ENCODE measurements around the gene OR10V1. TPM values are rescaled to one million over a fixed set of nuclear protein-coding genes. Genes with fewer than 3 reads are reported as not detected.

Gene OR10V1
- total RNA-seq, 5 donors from 2014 or later (not counting 1 experiment from before 2014, with no cell fraction given): not detected

- H3K36me3 Mint-ChIP-seq: no peaks in the 10 kb centered on the region
- ATAC-seq (replicated peaks in 1 of 4) (no peak), DNase-seq (no peak)
- Histone ChIP-seq H3K27ac (ENCODE audit: low read length) (no peak overlapping the region), H3K9me3 (no peaks in the 10 kb centered on the region), H3K4me3 (ENCODE audit: control insufficient read depth in 1 of 2, extremely low read depth in 1 of 2, low read length in 1 of 2) (no peak overlapping the region), H3K27me3 (replicated peaks in 1 of 2; ENCODE audit: control insufficient read depth in 2 of 2, extremely low read depth in 1 of 2, insufficient read depth in 2 of 2, low read length in 1 of 2) (peaks cover 0 to 11% of the 10 kb centered on the region in 2 experiments), H3K4me1 (ENCODE audit: control insufficient read depth in 1 of 2, extremely low read depth in 1 of 2, insufficient read depth in 2 of 2, low read length in 2 of 2) (no peaks in the 10 kb centered on the region), H3K36me3 (ENCODE audit: control insufficient read depth in 2 of 2, extremely low read depth in 1 of 2, insufficient read depth in 1 of 2, low read length in 1 of 2) (no peaks in the 10 kb centered on the region)
- no CpG with 5 or more reads among the region's 2 CpGs for WGBS (ENCODE audit: insufficient coverage)
- H3K27me3 Mint-ChIP-seq: peaks cover 9 to 19% of the 10 kb centered on the region in 2 donors
- ChIA-PET CTCF (no interaction called here), POLR2A (no interaction called here)
- H3K9me3 Mint-ChIP-seq: no peaks in the 10 kb centered on the region
- no peaks in the 10 kb centered on the region for H3K4me1 Mint-ChIP-seq
- H3K27ac Mint-ChIP-seq: no peak overlapping the region
- H3K4me3 Mint-ChIP-seq: no peak overlapping the region
Observed at GRCh38 chr11:59678118-59678812, 35.4 kb downstream of the OR10V1 start.

GRCh38 chr11:59676205-59676604, 37.4 kb downstream of the OR10V1 start:
- Histone ChIP-seq H3K27me3 (replicated peaks in 1 of 2; ENCODE audit: control insufficient read depth in 2 of 2, extremely low read depth in 1 of 2, insufficient read depth in 2 of 2, low read length in 1 of 2) (peaks cover 0 to 11% of the 10 kb centered on the region in 2 experiments), H3K4me3 (ENCODE audit: control insufficient read depth in 1 of 2, extremely low read depth in 1 of 2, low read length in 1 of 2) (no peak overlapping the region), H3K9me3 (no peaks in the 10 kb centered on the region), H3K4me1 (ENCODE audit: control insufficient read depth in 1 of 2, extremely low read depth in 1 of 2, insufficient read depth in 2 of 2, low read length in 2 of 2) (no peaks in the 10 kb centered on the region), H3K27ac (ENCODE audit: low read length) (no peak overlapping the region), H3K36me3 (ENCODE audit: control insufficient read depth in 2 of 2, extremely low read depth in 1 of 2, insufficient read depth in 1 of 2, low read length in 1 of 2) (no peaks in the 10 kb centered on the region)
- no peak overlapping the region for H3K4me3 Mint-ChIP-seq
- ChIA-PET POLR2A (no interaction called here), CTCF (interaction anchor here (0.6 to 2.0 kb wide), 3 partner anchors 36 to 60 kb away, joined by 4 to 6 read pairs (median 5); partner anchors contain the start of gene OSBP (in 1 of the 2))
- ATAC-seq (replicated peaks in 1 of 4): no peak
- H3K36me3 Mint-ChIP-seq: no peaks in the 10 kb centered on the region
- no peaks in the 10 kb centered on the region for H3K9me3 Mint-ChIP-seq
- no peak for DNase-seq
- 68% methylated on average over 5 of the region's 8 CpGs for WGBS (ENCODE audit: insufficient coverage)
- H3K4me1 Mint-ChIP-seq: no peaks in the 10 kb centered on the region
- H3K27ac Mint-ChIP-seq: no peak overlapping the region
- peaks cover 0 to 6% of the 10 kb centered on the region in 2 donors for H3K27me3 Mint-ChIP-seq

- H3K9me3 Mint-ChIP-seq: no peaks in the 10 kb centered on the region
- ATAC-seq (replicated peaks in 1 of 4) (no peak), DNase-seq (no peak)
- Histone ChIP-seq H3K4me3 (ENCODE audit: control insufficient read depth in 1 of 2, extremely low read depth in 1 of 2, low read length in 1 of 2) (no peak overlapping the region), H3K9me3 (no peaks in the 10 kb centered on the region), H3K27ac (ENCODE audit: low read length) (no peak overlapping the region), H3K4me1 (ENCODE audit: control insufficient read depth in 1 of 2, extremely low read depth in 1 of 2, insufficient read depth in 2 of 2, low read length in 2 of 2) (peaks cover 8 to 9% of the 10 kb centered on the region in 2 experiments), H3K27me3 (replicated peaks in 1 of 2; ENCODE audit: control insufficient read depth in 2 of 2, extremely low read depth in 1 of 2, insufficient read depth in 2 of 2, low read length in 1 of 2) (peaks cover 0 to 3% of the 10 kb centered on the region in 2 experiments), H3K36me3 (ENCODE audit: control insufficient read depth in 2 of 2, extremely low read depth in 1 of 2, insufficient read depth in 1 of 2, low read length in 1 of 2) (no peaks in the 10 kb centered on the region)
- peaks cover 0 to 1% of the 10 kb centered on the region in 2 donors for H3K27me3 Mint-ChIP-seq
- no peak overlapping the region for H3K27ac Mint-ChIP-seq
- peaks cover 8 to 10% (median 9%) of the 10 kb centered on the region in 3 donors for H3K4me1 Mint-ChIP-seq
- no peaks in the 10 kb centered on the region for H3K36me3 Mint-ChIP-seq
- no CpG with 5 or more reads among the region's 2 CpGs for WGBS (ENCODE audit: insufficient coverage)
- POLR2A ChIA-PET: no interaction called here
- CTCF ChIA-PET: no interaction called here
- no peak overlapping the region for H3K4me3 Mint-ChIP-seq
Observed at GRCh38 chr11:59674291-59674690, 39.4 kb downstream of the OR10V1 start.

GRCh38 chr11:59673291-59673690, 40.4 kb downstream of the OR10V1 start:
- Mint-ChIP-seq H3K4me3 (no peak overlapping the region), H3K27ac (no peak overlapping the region), H3K9me3 (no peaks in the 10 kb centered on the region), H3K27me3 (no peaks in the 10 kb centered on the region), H3K4me1 (peaks cover 10 to 13% (median 11%) of the 10 kb centered on the region in 3 donors), H3K36me3 (no peaks in the 10 kb centered on the region)
- no peaks in the 10 kb centered on the region for H3K36me3 ChIP-seq (ENCODE audit: control insufficient read depth in 2 of 2, extremely low read depth in 1 of 2, insufficient read depth in 1 of 2, low read length in 1 of 2)
- H3K4me3 ChIP-seq (ENCODE audit: control insufficient read depth in 1 of 2, extremely low read depth in 1 of 2, low read length in 1 of 2): no peak overlapping the region
- no peak for DNase-seq
- peaks cover 0 to 3% of the 10 kb centered on the region in 2 experiments for H3K27me3 ChIP-seq (replicated peaks in 1 of 2; ENCODE audit: control insufficient read depth in 2 of 2, extremely low read depth in 1 of 2, insufficient read depth in 2 of 2, low read length in 1 of 2)
- no CpG with 5 or more reads among the region's 2 CpGs for WGBS (ENCODE audit: insufficient coverage)
- no peak overlapping the region for H3K27ac ChIP-seq (ENCODE audit: low read length)
- ChIA-PET POLR2A (no interaction called here), CTCF (interaction anchor here (0.6 kb wide), 2 partner anchors 17 to 131 kb away, joined by 5 to 9 read pairs; no protein-coding TSS in a partner anchor)
- H3K4me1 ChIP-seq (ENCODE audit: control insufficient read depth in 1 of 2, extremely low read depth in 1 of 2, insufficient read depth in 2 of 2, low read length in 2 of 2): peaks cover 8 to 12% of the 10 kb centered on the region in 2 experiments
- ATAC-seq (replicated peaks in 1 of 4): no peak
- H3K9me3 ChIP-seq: no peaks in the 10 kb centered on the region

GRCh38 chr11:59671471-59671870, 42.2 kb downstream of the OR10V1 start:
- CTCF ChIA-PET: interaction anchor here (0.8 to 1.1 kb wide), 3 partner anchors 56 to 87 kb away, joined by 3 to 4 read pairs (median 3); partner anchors contain the start of gene OSBP (in 1 of the 2)
- H3K27me3 ChIP-seq (replicated peaks in 1 of 2; ENCODE audit: control insufficient read depth in 2 of 2, extremely low read depth in 1 of 2, insufficient read depth in 2 of 2, low read length in 1 of 2): peaks cover 0 to 3% of the 10 kb centered on the region in 2 experiments
- 95% methylated on average over 4 of the region's 11 CpGs for WGBS (ENCODE audit: insufficient coverage)
- Mint-ChIP-seq H3K27me3 (no peaks in the 10 kb centered on the region), H3K36me3 (peaks cover 10% of the 10 kb centered on the region), H3K9me3 (no peaks in the 10 kb centered on the region), H3K4me1 (peaks cover 28 to 30% (median 29%) of the 10 kb centered on the region in 3 donors), H3K4me3 (no peak overlapping the region), H3K27ac (no peak overlapping the region)
- peaks cover 0 to 4% of the 10 kb centered on the region in 2 donors for H3K36me3 ChIP-seq (ENCODE audit: control insufficient read depth in 2 of 2, extremely low read depth in 1 of 2, insufficient read depth in 1 of 2, low read length in 1 of 2)
- H3K4me1 ChIP-seq (ENCODE audit: control insufficient read depth in 1 of 2, extremely low read depth in 1 of 2, insufficient read depth in 2 of 2, low read length in 2 of 2): peaks cover 17 to 20% of the 10 kb centered on the region in 2 experiments
- no peaks in the 10 kb centered on the region for H3K9me3 ChIP-seq
- H3K27ac ChIP-seq (ENCODE audit: low read length): no peak overlapping the region
- H3K4me3 ChIP-seq (ENCODE audit: control insufficient read depth in 1 of 2, extremely low read depth in 1 of 2, low read length in 1 of 2): no peak overlapping the region
- DNase-seq (no peak), ATAC-seq (replicated peaks in 1 of 4) (no peak)
- POLR2A ChIA-PET: no interaction called here

GRCh38 chr11:59669611-59670009, 44.0 kb downstream of the OR10V1 start:
- Histone ChIP-seq H3K4me3 (ENCODE audit: control insufficient read depth in 1 of 2, extremely low read depth in 1 of 2, low read length in 1 of 2) (peak overlapping the region; percentile 85 to 96), H3K27me3 (replicated peaks in 1 of 2; ENCODE audit: control insufficient read depth in 2 of 2, extremely low read depth in 1 of 2, insufficient read depth in 2 of 2, low read length in 1 of 2) (no peaks in the 10 kb centered on the region), H3K4me1 (ENCODE audit: control insufficient read depth in 1 of 2, extremely low read depth in 1 of 2, insufficient read depth in 2 of 2, low read length in 2 of 2) (peaks cover 17 to 20% of the 10 kb centered on the region in 2 experiments), H3K27ac (ENCODE audit: low read length) (peak overlapping the region; percentile 96), H3K36me3 (ENCODE audit: control insufficient read depth in 2 of 2, extremely low read depth in 1 of 2, insufficient read depth in 1 of 2, low read length in 1 of 2) (peaks cover 0 to 21% of the 10 kb centered on the region in 2 donors), H3K9me3 (no peaks in the 10 kb centered on the region)
- H3K9me3 Mint-ChIP-seq: no peaks in the 10 kb centered on the region
- H3K27me3 Mint-ChIP-seq: no peaks in the 10 kb centered on the region
- ChIA-PET CTCF (interaction anchor here (0.6 to 2.0 kb wide), 11 partner anchors 10 to 1978 kb away, joined by 3 to 35 read pairs (median 6); partner anchors contain the start of genes MRPL16 (in 1 of the 2) and OSBP (in 1 of the 2)), POLR2A (interaction anchor here (0.6 to 2.8 kb wide), 8 partner anchors 53 to 1143 kb away, joined by 3 to 45 read pairs (median 6); partner anchors contain the start of gene OSBP (in 2 of the 2))
- peak overlapping the region; percentile 99 to 100 for H3K27ac Mint-ChIP-seq
- H3K36me3 Mint-ChIP-seq: peaks cover 23% of the 10 kb centered on the region
- H3K4me3 Mint-ChIP-seq: peak overlapping the region; percentile 94 to 97 (median 94)
- H3K4me1 Mint-ChIP-seq: peaks cover 39 to 42% (median 41%) of the 10 kb centered on the region in 3 donors
- WGBS (ENCODE audit: insufficient coverage): 0% methylated on average over 12 of the region's 22 CpGs
- DNase-seq: peak in 1 of 35 experiments; percentile 4
- no peak for ATAC-seq (replicated peaks in 1 of 4)
